SW 1271 (cell line): ENCODE measurements around the gene DRAM1.
A peak's percentile ranks its signal among the peaks of the same experiment; 100 is the strongest.
"Not testable (repeated sequence)": the region's sequence is repeated elsewhere in the genome, so short reads cannot be mapped to it uniquely, and the experiment has no call there.

Experiments
- DNase-seq, 2 experiments: peaks; one replicate each; lab custom pipeline; 2025; lab: John Stamatoyannopoulos, UW

The DRAM1 gene

DNA sequence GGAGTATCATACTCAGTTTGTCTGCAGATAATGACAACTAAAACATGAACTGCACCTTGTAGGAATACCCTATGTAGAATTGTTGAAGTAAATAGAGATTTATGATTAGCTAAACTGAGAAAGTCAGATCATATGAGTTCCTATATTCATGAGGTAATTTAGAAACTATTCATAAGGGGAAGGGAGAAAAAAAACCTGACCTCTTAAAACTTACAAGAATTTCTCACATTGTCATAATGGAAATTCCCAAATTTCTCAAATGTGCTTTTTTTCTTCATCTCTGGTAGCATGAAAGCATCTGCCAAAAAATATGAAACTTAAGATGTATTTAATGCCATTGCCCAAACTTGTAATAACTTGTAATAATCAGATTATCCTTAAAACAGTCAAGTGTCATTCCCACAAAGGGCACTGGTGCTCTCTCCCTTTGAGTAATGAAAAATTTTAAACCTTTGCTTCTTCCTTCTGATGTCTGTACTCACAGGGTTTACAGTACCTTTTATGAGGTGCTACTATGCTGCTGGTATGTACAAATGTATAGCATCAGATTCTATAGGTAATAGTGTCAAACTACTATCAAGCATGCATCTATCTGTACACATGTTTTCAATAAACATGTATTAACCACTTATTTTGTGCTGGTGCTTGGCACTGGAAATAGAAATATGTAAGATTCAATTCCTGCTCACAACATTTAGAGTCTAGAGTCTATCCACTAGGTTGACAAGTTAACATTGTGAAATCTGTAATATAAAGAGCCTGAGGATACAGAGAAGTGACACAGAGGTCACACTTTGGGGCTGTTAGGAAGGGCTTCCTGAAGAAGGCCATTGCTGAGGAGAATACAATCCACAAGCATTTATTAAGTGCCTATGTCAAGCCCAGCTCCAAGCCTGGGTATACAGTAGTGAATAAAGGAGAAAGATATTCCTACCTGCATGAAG is 17.4 kb upstream of the DRAM1 start:
- no peak for DNase-seq

DNA sequence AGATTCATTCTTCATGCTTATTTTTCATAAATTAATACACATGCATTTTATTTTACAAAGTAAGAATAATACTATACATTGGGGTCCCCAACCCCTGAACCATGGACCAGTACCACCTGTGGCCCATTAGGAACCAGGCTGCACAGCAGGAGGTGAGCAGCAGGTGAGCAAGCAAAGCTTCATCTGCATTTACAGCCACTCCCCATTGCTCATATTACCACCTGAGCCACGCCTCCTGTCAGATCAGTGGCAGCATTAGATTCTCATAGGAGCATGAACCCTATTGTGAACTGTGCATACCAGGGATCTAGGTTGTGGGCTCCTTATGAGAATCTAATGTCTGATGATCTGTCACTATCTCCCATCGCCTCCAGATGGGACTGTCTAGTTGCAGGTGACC is 15.7 kb upstream of the DRAM1 start:
- not testable (repeated sequence) for DNase-seq

- DNase-seq, result no peak
Measured at GRCh38 chr12:101862245-101862644, 15.1 kb upstream of the DRAM1 start.

DNA sequence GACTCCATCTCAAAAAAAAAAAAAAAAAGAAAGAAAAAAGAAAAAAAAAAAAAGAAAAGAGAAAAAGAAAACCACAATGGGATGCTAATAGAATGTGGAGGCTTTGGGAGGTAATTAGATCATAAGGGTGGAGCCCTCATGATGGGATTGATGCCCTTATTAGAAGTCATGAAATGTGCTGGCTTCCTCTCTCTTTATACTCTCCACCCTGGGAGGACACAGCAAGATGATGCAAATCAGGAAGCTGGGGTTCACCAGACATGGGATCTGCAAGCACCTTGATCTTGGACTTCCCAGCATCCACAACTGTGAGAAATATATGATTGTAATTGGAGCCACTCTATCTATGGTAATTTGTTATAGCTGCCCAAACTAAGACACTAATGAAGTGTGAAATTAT is 13.4 kb upstream of the DRAM1 start:
- no peak for DNase-seq

DNA sequence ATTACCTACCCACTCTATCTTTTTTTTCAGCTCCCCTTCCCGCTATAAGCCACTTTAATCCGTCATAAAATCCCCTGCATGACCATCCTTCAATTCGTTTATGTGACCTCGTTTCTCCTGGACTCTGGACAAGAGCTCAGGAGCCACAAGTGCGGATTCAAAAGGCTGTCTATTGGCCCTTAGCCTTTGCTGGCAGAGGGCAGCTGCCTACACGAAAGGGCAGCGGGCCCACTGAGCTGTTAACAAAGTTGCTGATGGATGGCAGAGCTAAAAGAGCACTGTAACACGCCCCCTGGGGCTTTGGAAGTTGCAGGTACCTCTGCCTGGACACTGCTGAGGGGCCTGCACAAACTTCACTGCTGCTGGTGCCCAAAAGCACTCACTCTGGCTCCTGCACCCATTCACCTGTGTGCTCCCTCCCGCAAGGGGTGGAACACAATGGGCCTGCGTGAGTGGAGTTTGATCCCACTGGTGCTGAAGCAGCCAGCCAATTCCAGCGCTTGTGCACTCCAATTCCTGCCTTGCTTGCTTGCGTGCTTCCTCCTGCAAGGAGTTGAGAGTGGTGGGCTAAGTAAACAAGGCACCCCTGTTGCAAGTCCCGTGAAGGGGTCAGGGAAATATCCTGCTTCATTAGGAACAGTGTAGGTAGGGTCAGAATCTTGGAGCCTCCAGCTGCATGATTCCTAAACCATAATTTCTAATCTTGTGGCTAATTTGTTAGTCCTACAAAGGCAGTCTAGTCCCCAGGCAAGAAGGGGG is 10.6 kb upstream of the DRAM1 start:
- DNase-seq, result no peak

DNA sequence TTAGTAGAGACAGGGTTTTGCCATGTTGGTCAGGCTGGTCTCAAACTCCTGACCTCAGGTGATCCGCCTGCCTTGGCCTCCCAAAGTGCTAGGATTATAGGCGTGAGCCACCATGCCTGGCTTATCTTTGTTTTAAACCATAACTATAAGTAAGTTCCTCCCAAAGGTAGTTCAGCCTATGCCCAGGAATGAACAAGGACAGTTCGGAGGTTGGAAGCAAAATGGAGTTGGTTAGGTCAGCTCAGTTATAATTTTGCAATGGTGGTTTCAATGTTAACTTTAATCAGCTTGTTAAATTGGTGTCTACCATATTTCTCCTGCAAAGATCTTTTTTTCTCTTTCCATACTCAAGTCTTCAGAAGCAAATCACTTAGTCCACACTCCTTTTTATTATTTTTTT is 9.8 kb upstream of the DRAM1 start:
- not testable (repeated sequence) for DNase-seq

GRCh38 chr12:101870925-101871324 is 6.5 kb upstream of the DRAM1 start:
- DNase-seq, result no peak

- no peak for DNase-seq
Measured at GRCh38 chr12:101875162-101875561, 2.2 kb upstream of the DRAM1 start.

DNA sequence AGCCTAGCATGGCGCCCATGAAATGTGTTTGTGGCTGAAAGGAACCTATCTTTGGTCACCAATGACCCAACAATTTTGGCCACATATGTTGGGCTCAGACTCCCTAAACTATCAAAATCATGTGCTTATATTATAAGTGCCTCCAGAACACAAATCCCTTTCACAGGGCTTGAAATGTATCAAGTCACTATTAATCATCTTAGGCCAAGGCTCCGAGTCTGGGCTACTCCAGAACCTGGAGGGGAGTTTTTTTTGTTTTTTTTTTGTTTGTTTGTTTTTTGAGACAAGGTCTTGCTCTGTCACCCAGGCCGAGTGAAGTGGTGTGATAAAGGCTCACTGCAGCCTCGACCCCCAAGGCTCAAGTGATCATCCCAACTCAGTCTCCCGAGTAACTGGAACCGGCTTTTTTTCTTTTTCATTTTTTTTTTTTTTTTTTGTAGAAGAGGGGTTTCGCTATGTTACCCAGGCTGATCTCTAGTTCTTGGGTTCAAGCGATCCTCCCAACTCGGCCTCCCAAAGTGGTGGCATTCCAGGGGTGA is 989 bp upstream of the DRAM1 start:
- no peak for DNase-seq

DNA sequence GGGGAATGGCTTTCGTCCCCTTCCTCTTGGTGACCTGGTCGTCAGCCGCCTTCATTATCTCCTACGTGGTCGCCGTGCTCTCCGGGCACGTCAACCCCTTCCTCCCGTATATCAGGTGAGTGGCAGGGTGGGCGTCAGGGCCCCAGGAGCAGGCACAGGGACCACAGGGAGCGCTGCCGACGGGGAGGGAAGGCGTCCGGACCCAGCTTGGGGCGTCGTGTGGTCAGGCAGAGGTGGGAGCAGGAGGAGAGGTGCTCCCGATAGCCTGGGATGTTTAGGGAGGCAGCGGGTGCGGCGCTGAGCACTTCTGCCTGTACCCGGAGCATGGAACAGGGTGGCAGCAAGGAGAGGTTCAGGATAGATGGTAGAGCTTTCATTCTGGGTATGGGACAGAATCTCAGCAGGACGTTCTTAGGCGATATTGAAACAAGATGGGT is 444 bp downstream of the DRAM1 start:
- DNase-seq, result no peak

DNA sequence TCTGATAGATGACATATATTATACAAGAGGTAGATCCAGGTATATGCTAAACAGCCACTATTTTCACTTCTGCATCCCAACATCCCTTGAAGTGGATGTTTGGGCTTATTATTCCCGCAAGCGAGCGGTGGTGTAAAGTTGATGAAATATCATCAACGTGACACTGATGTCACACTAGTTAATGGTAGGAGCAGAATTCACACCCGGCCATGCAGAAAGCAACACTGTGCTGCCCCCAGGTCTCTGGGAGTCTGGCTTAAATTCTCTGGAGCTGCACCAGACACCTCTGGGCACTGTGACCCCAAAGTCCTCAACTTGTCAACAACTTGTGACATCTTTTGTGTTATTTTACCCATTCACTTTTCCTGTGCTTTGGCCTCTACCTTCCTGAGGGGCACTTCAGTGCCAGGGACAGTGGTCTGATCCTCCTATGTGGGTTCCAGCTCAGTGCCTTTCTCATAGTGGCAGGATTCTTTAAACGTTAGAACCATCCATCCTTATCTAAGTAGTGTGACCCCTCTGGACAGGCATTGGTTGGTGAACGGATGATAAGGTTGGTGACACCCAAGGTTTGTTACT is 952 bp downstream of the DRAM1 start:
- DNase-seq, result peak in 1 of 2 experiments; percentile 7

DNA sequence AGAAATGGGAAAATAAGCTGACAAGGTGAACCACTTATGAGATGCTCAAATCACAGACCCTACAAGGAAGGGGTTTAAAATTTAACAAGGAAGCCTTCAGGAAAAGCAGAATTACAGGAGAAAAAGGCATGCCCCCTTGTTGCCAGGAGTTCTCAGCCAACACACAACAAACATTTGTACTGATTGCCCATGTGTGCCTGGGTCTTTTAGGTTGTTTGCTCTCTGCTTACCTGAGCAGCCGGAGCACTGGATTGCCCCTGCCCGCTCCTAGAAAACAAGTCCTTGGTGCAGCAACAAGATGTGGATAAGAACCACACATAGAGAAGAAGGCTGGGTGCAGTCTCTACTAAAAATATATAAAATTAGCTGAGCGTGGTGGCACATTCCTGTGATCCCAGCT is 3.4 kb downstream of the DRAM1 start:
- DNase-seq, result no peak

- DNase-seq, result no peak
Measured at GRCh38 chr12:101881228-101881627, 3.8 kb downstream of the DRAM1 start.

- DNase-seq, result no peak
Measured at GRCh38 chr12:101884174-101884573, 6.8 kb downstream of the DRAM1 start.

- not testable (repeated sequence) for DNase-seq
Measured at GRCh38 chr12:101884781-101885340, 7.5 kb downstream of the DRAM1 start.

- DNase-seq, result no peak
Measured at GRCh38 chr12:101885912-101886561, 8.7 kb downstream of the DRAM1 start.

GRCh38 chr12:101889211-101889752 is 11.9 kb downstream of the DRAM1 start:
- no peak for DNase-seq

GRCh38 chr12:101891462-101891971 is 14.1 kb downstream of the DRAM1 start:
- peak; percentile 28 to 64 for DNase-seq

DNA sequence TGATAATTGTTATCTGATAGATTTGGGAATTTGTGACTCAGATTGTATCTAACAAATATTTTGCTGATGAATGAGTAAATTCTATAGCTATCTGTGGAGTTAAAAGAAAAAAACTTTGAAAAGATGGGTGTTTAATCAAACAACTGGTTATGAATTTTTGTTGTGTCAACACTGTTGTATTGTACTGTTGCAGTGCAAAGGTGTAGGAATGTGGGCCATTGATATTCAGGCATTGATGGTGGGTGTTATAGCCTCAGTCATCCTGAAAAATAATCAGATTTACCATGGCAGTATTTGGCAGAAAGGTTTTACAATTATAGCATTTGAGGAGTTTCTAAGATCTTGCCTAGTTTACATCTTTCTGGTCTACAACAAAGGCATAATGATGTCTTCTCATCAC is 15.4 kb downstream of the DRAM1 start:
- no peak for DNase-seq

DNA sequence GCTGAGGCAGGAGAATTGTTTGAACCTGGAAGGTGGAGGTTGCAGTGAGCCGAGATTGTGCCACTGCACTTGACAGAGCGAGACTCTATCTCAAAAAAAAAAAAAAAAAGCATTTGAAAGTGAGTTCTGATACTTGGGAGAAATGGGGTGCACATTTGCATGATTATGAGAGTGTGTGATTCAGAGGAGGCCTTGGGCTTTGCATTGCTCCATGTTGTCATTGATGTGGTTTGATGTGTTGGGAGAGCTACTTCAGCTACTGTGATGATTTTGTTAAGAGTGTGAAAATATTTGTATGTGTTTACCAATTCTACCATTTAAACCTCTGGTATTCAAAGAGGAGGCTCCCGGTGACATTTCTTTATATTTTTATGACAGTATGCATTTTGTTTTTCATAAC is 24.4 kb downstream of the DRAM1 start:
- DNase-seq, result no peak

DNA sequence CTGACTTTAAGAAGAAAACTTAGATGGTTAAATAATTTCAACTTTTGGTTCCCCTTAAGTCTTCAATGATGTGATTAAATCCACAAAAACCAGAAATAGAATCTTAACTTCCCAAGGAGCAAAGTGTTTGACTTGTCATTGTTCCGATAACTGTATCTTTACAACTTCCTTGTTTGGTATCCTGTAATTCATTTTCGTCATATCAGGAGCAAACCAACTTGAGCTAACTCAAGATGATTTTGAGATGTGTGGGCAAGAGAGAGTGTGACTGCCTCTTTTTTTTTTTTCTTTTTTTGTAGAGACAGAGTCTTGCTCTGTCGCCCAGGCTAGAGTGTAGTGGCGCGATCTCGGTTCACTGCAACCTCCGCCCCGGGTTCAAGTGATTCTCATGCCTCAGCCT is 25.3 kb downstream of the DRAM1 start:
- no peak for DNase-seq
